Measurements from ENCODE around the gene RASSF8.

Gene RASSF8

DNA sequence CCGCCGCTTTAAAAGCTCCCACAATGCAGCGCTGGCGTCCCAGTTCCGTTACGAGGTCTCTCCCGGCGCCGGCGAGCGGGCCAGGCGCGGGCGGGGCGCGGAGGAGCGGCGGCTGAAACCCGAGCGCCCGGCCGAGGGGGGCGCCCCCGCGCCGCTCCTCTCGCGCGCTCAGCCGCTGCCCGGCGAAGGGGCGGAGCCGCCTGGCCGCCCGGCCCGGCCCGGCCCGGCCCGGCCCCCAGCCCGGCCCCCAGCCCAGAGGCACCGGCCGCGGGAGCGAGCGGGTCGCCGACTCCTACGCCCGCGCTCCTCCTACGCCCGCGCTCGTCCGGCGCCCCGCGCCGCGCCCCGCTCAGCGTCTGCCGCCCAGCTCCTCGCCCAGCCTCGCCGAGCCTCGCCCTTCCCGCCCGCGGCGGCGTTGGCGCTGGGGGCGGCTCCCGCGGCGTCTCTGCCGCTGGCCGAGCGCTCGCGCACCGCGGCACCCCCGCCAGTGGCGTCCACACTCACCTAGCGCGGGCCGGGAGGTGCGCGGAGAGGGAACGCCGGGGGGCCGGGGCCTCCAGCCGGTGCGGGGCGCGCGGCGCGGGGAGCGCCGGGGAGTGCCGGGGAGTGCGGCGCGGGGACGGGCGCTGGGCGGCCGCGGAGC, at the start of gene RASSF8:
TSS of gene RASSF8 (plus strand) at position 255 of the 643 bp plus-strand sequence. CDS start 96,662 bp downstream, outside the sequence.
- no peak for DNase-seq

DNA sequence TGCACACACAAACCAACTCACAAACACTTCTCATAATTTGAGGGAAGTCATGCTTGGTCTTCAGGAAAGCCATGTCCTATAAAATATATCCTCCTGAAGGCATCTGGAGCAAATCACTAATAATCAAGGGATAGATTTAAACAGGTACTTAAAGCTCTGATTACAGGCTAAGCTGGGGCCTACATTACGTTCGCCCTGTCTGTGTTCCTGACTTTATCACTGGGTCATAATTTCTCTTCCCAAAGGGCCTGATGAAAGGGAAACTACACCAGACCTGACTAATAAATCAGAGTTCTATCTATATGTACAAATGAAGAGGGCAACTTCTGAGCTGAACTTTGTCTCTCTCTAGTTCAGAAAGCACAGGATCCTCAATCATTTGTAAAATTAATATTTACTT, 43.9 kb upstream of the RASSF8 start:
- DNase-seq, result no peak

DNA sequence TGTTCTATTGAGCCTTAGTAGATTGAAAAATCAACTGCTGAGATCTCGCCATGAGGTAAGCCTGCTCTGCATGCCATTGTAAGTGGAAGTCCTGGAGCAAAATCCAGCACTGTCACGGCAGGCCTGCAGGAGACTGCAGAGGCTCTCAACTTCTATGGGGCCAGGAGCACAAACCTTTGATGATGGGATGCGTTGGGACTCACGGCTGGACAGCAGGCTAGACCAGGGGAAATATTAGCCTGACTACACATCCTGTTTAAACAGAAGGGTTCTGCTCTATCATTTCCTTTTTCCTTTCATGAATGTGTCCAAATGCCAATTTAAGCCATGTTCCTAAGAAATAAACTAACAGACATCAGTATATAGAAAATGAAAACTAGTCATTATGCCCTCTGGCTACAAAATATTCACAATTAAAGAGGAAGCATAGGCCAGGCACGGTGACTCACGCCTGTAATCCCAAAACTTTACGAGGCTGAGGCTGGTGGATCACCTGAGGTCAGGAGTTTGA, 33.9 kb upstream of the RASSF8 start:
- DNase-seq, result no peak

DNA sequence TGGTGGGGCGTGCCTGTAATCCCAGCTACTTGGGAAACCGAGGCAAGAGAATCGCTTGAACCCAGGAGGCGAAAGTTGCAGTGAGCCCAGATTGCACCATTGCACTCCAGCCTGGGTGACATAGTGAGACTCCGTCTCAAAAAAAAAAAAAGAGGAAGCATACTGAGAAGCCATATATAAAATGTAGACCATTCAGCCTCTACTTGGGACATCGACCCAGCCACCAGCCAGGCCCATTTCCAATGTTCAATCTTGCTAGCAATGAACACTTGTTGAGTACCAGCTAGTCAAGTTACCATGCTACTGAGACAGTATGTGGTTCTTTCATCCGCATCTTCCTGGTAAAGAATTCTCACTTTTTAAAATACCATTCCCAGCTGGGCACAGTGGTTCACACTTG, 33.4 kb upstream of the RASSF8 start:
- no peak for DNase-seq

- DNase-seq, result no peak
Measured at GRCh38 chr12:25926536-25926935, 31.9 kb upstream of the RASSF8 start.

DNA sequence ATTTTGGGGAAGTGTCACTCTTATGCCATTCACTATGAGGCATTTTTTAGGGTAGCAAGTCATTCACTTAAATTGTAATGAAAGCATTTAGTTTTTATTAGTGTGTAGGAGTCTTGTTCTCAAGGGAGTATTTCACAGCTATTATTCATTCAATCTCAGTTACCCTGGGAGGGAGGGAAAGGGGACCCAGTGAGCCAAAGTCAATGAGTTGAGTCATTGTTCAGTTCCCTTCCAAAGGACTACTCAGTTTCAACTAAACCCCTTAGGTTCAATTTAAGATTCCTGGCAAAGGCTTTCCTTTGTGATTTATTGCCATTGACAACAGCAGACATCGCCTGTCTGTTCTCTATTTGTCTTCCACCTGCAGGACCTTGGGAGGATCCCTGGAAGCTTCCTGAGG, 29.3 kb upstream of the RASSF8 start:
- no peak for DNase-seq

DNA sequence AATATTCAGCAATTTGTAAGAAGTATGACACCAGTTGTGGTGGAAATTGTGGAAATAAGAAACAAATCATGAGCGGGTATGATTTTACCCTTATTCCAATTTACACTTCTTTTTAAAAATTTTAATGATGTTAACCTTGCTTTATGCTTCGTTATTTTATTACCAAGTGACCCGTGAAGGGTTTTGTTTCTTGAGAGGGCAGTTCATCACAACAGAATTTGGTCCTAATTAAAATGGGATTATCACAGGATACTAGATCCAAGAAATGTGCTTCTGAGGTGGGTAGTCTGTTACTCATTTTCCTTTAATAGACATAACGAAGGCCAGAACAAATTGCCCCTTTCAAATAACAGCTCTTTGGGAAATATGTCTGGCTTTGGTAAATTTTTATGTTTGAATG, 25.5 kb upstream of the RASSF8 start:
- no peak for DNase-seq

GRCh38 chr12:25934456-25934855, 24.0 kb upstream of the RASSF8 start:
- DNase-seq, result no peak

- DNase-seq, result no peak
Measured at GRCh38 chr12:25935355-25936144, 22.9 kb upstream of the RASSF8 start.

DNA sequence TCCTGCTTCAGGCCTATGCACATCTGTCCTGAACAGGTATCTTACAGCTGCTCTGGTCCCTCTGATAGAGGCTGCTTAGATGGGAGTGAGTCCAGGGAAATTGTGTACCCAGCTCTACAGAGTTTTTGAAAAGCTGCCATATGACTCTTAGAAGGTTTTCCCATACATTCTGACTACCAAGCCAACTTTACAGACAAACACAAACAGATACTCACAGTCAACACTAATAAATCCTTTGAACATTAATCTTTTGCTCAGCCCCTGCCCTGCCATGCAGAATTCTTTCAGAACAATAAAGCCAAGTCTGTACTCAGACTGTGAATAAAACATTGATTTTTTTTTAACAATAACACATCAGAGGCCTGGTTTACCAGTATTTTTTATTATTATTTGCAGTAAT, 21.4 kb upstream of the RASSF8 start:
- DNase-seq, result no peak

GRCh38 chr12:25938581-25938980, 19.9 kb upstream of the RASSF8 start:
- no peak for DNase-seq

GRCh38 chr12:25939606-25940005, 18.9 kb upstream of the RASSF8 start:
- no peak for DNase-seq

- no peak for DNase-seq
Measured at GRCh38 chr12:25940886-25941285, 17.6 kb upstream of the RASSF8 start.

- DNase-seq, result no peak
Measured at GRCh38 chr12:25942709-25943108, 15.8 kb upstream of the RASSF8 start.

DNA sequence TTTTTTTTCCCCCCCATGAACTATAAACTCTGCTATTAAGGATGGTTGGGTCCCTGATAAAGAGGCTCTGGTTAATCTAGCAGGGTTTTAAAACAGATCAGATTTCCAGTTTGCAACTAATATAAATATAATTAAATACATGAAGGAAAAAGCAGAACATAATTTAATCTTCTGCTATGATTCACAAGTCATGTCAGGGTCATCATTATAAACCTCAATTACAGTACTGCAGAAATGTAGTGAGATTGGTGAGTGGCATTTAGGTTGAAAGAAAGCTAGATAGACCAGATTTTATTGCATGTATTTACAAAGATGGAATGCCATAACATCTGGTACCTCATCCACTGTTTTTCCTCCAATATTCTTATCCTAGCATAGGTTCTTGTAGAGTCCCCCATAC, 14.5 kb upstream of the RASSF8 start:
- no peak for DNase-seq

GRCh38 chr12:25949343-25949742, 9.1 kb upstream of the RASSF8 start:
- no peak for DNase-seq

DNA sequence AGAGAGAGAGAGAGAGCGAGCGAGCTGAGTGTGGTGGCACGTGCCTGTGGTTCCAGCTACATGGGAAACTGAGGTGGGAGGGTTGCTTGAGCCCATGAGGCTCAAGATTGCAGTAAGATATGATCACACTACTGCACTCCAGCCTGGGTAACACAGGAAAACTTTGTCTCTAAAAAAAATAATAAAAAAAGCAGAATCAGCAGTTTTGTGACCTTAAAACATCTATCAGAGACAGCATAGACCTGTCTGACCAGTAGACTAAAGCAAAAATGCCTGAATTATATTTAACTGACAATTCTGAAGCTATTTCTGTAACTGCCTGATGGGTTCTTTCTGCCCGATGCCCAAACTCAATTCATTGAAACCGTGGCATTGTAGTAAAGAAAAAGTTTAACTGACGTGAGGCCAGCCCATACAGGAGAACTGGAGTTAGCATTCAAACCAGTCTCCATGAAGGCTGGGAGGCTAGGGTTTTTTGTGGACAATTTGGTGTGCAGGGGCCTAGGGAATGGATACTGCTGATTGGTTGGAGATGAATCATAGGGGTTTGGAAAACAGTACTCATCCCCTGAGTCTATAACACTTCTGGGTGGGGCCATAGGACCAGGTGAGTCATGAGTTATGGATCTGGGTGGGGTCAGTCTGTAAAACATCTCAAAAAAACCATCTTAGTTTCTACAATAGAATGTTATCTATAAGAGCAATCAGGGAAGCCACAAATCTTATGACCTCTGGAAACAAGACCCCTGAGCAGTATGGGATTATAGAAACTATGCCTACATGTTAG, 8.0 kb upstream of the RASSF8 start:
- no peak for DNase-seq

GRCh38 chr12:25957793-25958427, 572 bp upstream of the RASSF8 start:
- DNase-seq, result no peak

DNA sequence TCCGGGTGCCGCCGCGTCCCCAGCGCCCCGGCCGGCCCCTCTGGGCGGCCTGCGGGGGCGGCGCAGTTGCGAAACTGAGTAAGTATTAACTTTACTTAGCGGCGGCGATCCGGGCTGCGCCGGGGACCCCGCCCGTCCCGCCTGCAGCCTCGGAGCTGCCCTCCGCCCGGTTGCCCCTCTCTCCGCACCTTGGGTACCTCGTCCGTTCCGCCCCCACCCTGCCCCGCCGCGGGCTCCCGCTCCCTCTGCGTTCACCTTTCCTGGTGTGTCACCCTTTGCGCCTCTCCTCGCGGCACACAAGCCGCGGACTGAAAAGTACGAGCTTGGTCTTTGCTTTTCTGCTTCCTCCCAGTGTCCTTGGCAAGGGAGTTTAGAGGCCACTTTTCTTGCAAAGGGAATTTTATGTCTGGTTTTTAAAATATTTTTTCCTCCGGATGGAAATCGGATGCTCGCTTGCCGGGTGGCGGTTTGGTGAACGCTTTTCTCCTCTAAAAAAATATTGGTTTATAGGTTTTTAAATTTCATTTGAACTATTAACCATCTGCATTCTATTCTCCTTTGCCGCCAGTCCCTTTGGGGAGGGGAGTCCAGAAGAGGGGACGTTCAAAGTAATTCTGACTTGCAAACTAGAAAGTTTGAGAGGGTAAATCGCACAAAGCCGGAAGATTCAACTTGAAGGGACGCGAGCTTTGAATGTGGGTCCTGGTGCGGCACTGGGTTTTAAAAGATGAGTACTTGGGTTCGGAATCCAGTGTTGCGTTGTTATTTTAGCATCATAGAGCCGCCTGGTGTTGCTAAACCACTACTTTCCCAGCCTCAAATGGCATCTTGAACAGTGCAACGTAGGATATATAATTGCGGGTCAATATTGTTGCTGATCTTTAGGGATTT, 834 bp downstream of the RASSF8 start:
- no peak for DNase-seq

DNA sequence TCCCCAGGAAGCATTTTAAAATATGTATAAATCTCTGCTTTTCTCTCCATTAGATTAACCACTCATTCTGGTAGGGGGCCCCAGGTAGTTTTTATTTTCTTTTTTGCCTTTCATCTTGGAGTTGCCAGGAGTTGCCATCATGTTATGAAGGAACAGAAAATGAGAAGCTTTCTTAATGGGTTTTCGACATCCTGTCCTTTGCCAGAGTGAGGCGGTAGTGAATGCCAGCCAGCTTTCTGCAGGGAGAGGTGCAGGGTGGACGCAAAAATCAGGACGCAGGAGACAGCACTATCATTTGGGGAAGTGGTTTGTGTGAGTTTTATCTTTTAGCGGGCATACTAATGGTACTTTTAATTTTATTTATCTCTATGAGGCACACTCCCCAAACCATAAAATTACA, 1.7 kb downstream of the RASSF8 start:
- DNase-seq, result no peak

DNA sequence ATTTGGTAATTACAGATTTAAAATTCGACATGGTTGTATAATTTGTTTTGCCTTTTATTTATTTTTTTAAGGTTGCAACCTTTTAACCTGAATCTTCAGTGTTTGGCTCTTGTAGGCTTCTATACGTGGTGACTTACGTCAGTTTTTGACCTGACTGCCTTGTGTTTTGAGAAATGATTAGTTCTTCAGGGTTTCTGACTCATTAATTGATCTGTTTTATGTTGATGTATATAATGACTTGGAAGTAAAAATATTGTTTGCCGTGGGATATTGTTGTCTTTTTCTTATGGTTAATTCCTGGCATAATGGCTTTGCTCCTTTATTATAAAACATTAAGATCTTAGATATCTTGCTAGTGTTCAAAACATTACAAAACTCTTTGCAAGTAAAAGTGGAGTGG, 2.5 kb downstream of the RASSF8 start:
- DNase-seq, result no peak

GRCh38 chr12:25962932-25963525, 4.5 kb downstream of the RASSF8 start:
- DNase-seq, result no peak
